PC-3 (cell line): ENCODE measurements around the gene LRRC28. TPM values are rescaled to one million over a fixed set of nuclear protein-coding genes. Genes with fewer than 3 reads are reported as not detected.

ENCODE experiments used
- ATAC-seq: fragments of 200-7000 bp; cut with Tn5 transposase; 2 replicates; pipeline ENCODE4 v1.9.1; 2020; ENCODE audit warnings: mild to moderate bottlenecking, moderate library complexity
- BruUV-seq: library from RNA; stranded (reverse); fragments of 400-500 nt; replicated peaks from 2 replicates; lab custom pipeline; 2021; lab: Mats Ljungman, UMichigan
- CTCF ChIA-PET: fragments of 300-600 bp; sonication (Branson Sonifier 250); formaldehyde crosslinking; loops from one replicate; lab custom pipeline; 2022; ENCODE audit warnings: antibody characterized with exemption; lab: Charles Lee
- POLR2A ChIA-PET: fragments of 300-600 bp; sonication (Branson Sonifier 250); formaldehyde crosslinking; loops from one replicate; lab custom pipeline; 2022; ENCODE audit warnings: antibody characterized with exemption; ENCODE audit not compliant: unreplicated experiment; lab: Charles Lee
- DNase-seq: peaks from one replicate; pipeline ENCODE4 v3.0.0-alpha.2; 2015
- H2AFZ ChIP-seq: fragments of 300-600 bp; sonication (generic); 2 replicates; pipeline ENCODE4 v1.6.0; 2016; ENCODE audit warnings: antibody characterized with exemption, low read length
- H3F3A ChIP-seq: fragments of 300-600 bp; sonication (generic); one replicate; pipeline ENCODE4 v1.6.0; 2017; ENCODE audit warnings: antibody characterized with exemption, low read length, control low read depth, mild to moderate bottlenecking; ENCODE audit not compliant: unreplicated experiment
- H3K27ac ChIP-seq: fragments of 300-600 bp; sonication (generic); 2 replicates; pipeline ENCODE4 v1.5.1; 2016; ENCODE audit warnings: mild to moderate bottlenecking, low read length
- H3K27me3 ChIP-seq: fragments of 300-600 bp; sonication (generic); 2 replicates; pipeline ENCODE4 v1.6.1; 2016; ENCODE audit warnings: low read length, mixed read lengths
- H3K36me3 ChIP-seq: fragments of 300-600 bp; sonication (generic); 2 replicates; pipeline ENCODE4 v1.6.1; 2016; ENCODE audit warnings: low read depth, mixed run types, low read length, mixed read lengths
- H3K4me1 ChIP-seq: fragments of 300-600 bp; sonication (generic); 2 replicates; pipeline ENCODE4 v1.5.1; 2016; ENCODE audit warnings: low read length; ENCODE audit not compliant: insufficient read depth
- H3K4me2 ChIP-seq: fragments of 300-600 bp; sonication (generic); 2 replicates; pipeline ENCODE4 v1.6.0; 2016; ENCODE audit warnings: low read length
- H3K4me3 ChIP-seq: fragments of 300-600 bp; sonication (generic); 2 replicates; pipeline ENCODE4 v1.5.1; 2016; ENCODE audit warnings: mild to moderate bottlenecking, low read length, mixed read lengths
- H3K79me2 ChIP-seq: fragments of 300-600 bp; sonication (generic); 2 replicates; pipeline ENCODE4 v1.6.1; 2017; ENCODE audit warnings: low read length, mixed read lengths
- H3K9ac ChIP-seq: fragments of 300-600 bp; sonication (generic); 2 replicates; pipeline ENCODE4 v1.6.0; 2016; ENCODE audit warnings: mild to moderate bottlenecking, low read length
- H3K9me2 ChIP-seq: fragments of 300-600 bp; sonication (generic); replicated peaks from 2 replicates; pipeline ENCODE4 v1.6.1; 2016; ENCODE audit warnings: mixed run types, low read length, mixed read lengths
- H3K9me3 ChIP-seq: fragments of 300-600 bp; sonication (generic); 2 replicates; pipeline ENCODE4 v1.6.1; 2016; ENCODE audit warnings: low read length, mixed read lengths
- H4K20me1 ChIP-seq: fragments of 300-600 bp; sonication (generic); 2 replicates; pipeline ENCODE4 v1.6.1; 2016; ENCODE audit warnings: low read length, mixed read lengths
- CTCF ChIP-seq: fragments of 300-600 bp; sonication (generic); conservative IDR thresholded peaks from 2 replicates; pipeline ENCODE4 v1.5.1; 2017; ENCODE audit warnings: antibody characterized with exemption, low read depth, mild to moderate bottlenecking, low read length
- EZH2 ChIP-seq: fragments of 300-600 bp; sonication (generic); IDR thresholded peaks from one replicate; pipeline ENCODE4 v1.6.1; 2017; ENCODE audit warnings: antibody characterized with exemption, mild to moderate bottlenecking, low read length; ENCODE audit not compliant: unreplicated experiment
- EZH2phosphoT487 ChIP-seq: fragments of 300-600 bp; sonication (generic); IDR thresholded peaks from 2 replicates; pipeline ENCODE4 v1.6.1; 2018; ENCODE audit warnings: mild to moderate bottlenecking, antibody characterized with exemption, low read length, borderline replicate concordance
- intact Hi-C: fragments of 100-400 bp; cut with micrococcal nuclease; formaldehyde crosslinking; loops from 2 replicates; pipeline ENCODE4 v1.9.0; 2023
- total RNA-seq: library from RNA; depleted of rRNA; stranded (reverse); fragments of >200 nt; gene quantifications from 2 replicates; pipeline ENCODE4 v1.2.3, GENCODE V29; 2014

LRRC28 gene
- total RNA-seq, 1 experiment from 2014 or later: 10.6 TPM

- Histone ChIP-seq H3K79me2 (no peaks in the 10 kb centered on the region), H3K9me2 (no peaks in the 10 kb centered on the region), H3K4me1 (peaks cover 15% of the 10 kb centered on the region), H4K20me1 (no peaks in the 10 kb centered on the region), H3F3A (no peaks in the 10 kb centered on the region), H3K27ac (no peak overlapping the region), H3K36me3 (no peaks in the 10 kb centered on the region), H3K4me3 (no peak overlapping the region), H3K27me3 (no peaks in the 10 kb centered on the region), H3K9me3 (no peaks in the 10 kb centered on the region), H2AFZ (no peak overlapping the region), H3K4me2 (no peak overlapping the region), H3K9ac (no peak overlapping the region)
- TF ChIP-seq CTCF: no peak
- TF ChIP-seq EZH2: no peak
- TF ChIP-seq EZH2phosphoT487: no peak
- CTCF ChIA-PET: no interaction called here
- ATAC-seq: no peak
- intact Hi-C loops: loop anchor here (5.0 kb wide), 1 partner anchor 139 kb away; the partner anchor contains the start of gene MEF2A
- no TSS peak for BruUV-seq
- DNase-seq: no peak
- POLR2A ChIA-PET: no interaction called here
These were observed 176.5 kb downstream of the LRRC28 start for GRCh38 chr15:99427668-99428361.

GRCh38 chr15:99429681-99430081, 178.4 kb downstream of the LRRC28 start:
- H3K4me3 ChIP-seq: no peak overlapping the region
- H3K4me2 ChIP-seq: no peak overlapping the region
- BruUV-seq: no TSS peak
- ChIA-PET POLR2A (no interaction called here), CTCF (no interaction called here)
- H2AFZ ChIP-seq: no peak overlapping the region
- intact Hi-C loops: loop anchor here (5.0 kb wide), 1 partner anchor 138 kb away; the partner anchor contains the start of gene MEF2A
- DNase-seq: no peak
- H3F3A ChIP-seq: no peaks in the 10 kb centered on the region
- H4K20me1 ChIP-seq: no peaks in the 10 kb centered on the region
- H3K36me3 ChIP-seq: no peaks in the 10 kb centered on the region
- no peaks in the 10 kb centered on the region for H3K9me2 ChIP-seq
- H3K9me3 ChIP-seq: no peaks in the 10 kb centered on the region
- H3K27me3 ChIP-seq: no peaks in the 10 kb centered on the region
- no peak for ATAC-seq
- no peak overlapping the region for H3K9ac ChIP-seq
- no peak for TF ChIP-seq EZH2phosphoT487
- no peak for TF ChIP-seq EZH2
- TF ChIP-seq CTCF: no peak
- no peaks in the 10 kb centered on the region for H3K79me2 ChIP-seq
- H3K27ac ChIP-seq: no peak overlapping the region
- H3K4me1 ChIP-seq: peaks cover 24% of the 10 kb centered on the region

- POLR2A ChIA-PET: no interaction called here
- no peak overlapping the region for H3K9ac ChIP-seq
- no peaks in the 10 kb centered on the region for H3K79me2 ChIP-seq
- peaks cover 25% of the 10 kb centered on the region for H3K4me1 ChIP-seq
- no peaks in the 10 kb centered on the region for H3K27me3 ChIP-seq
- BruUV-seq: no TSS peak
- DNase-seq (no peak), ATAC-seq (no peak)
- H3K9me2 ChIP-seq: no peaks in the 10 kb centered on the region
- no peaks in the 10 kb centered on the region for H3K9me3 ChIP-seq
- H3K4me3 ChIP-seq: no peak overlapping the region
- H2AFZ ChIP-seq: no peak overlapping the region
- CTCF ChIA-PET: no interaction called here
- no peaks in the 10 kb centered on the region for H3K36me3 ChIP-seq
- H3K27ac ChIP-seq: no peak overlapping the region
- H4K20me1 ChIP-seq: no peaks in the 10 kb centered on the region
- intact Hi-C loops: no loop called here
- H3K4me2 ChIP-seq: no peak overlapping the region
- no peaks in the 10 kb centered on the region for H3F3A ChIP-seq
- TF ChIP-seq EZH2phosphoT487 (no peak), EZH2 (no peak)
These were observed 179.7 kb downstream of the LRRC28 start for GRCh38 chr15:99430881-99431401.
